Endothelial cell of umbilical vein (primary cell): Measurements from ENCODE around the gene SLC6A6. TPM values are rescaled to one million over a fixed set of nuclear protein-coding genes. Genes with fewer than 3 reads are reported as not detected.

Experiments
- BruUV-seq: library from RNA; stranded (reverse); fragments of 400-500 nt; replicated peaks from 2 replicates; lab custom pipeline; 2021; lab: Mats Ljungman, UMichigan
- CTCF ChIA-PET: fragments of 300-600, 350-600 bp; sonication (Branson Sonifier 250); formaldehyde crosslinking; loops from one replicate; lab custom pipeline; 2021; ENCODE audit warnings: antibody characterized with exemption, inconsistent platforms; lab: Charles Lee
- POLR2A ChIA-PET: fragments of 300-600, 350-600 bp; sonication (Branson Sonifier 250); formaldehyde crosslinking; loops from one replicate; lab custom pipeline; 2021; ENCODE audit warnings: antibody characterized with exemption, inconsistent platforms; lab: Charles Lee
- DNase-seq: peaks from one replicate; pipeline ENCODE4 v3.0.0-alpha.2; 2011; ENCODE audit warnings: low read depth, low spot score
- FAIRE-seq: peaks from 2 replicates; lab custom pipeline; 2011; peaks lifted over from hg19 to GRCh38; lab: Jason Lieb, UNC
- H2AFZ ChIP-seq: 2 replicates; pipeline ENCODE4 v1.6.0; 2012; ENCODE audit warnings: low read depth, low read length, control low read depth, inconsistent platforms
- H3K27ac ChIP-seq: 2 replicates; pipeline ENCODE4 v1.5.1; 2011; ENCODE audit warnings: low read depth, mild to moderate bottlenecking, control low read depth, low read length, moderate library complexity; ENCODE audit not compliant: insufficient read depth
- H3K27me3 ChIP-seq, 2 experiments: 2 replicates each; pipeline versions ENCODE4 v1.6.0 to v1.6.1; 2011; ENCODE audit warnings: low read length in 2 of 2, mixed read lengths in 1 of 2; ENCODE audit not compliant: control insufficient read depth in 2 of 2, insufficient read depth in 2 of 2
- H3K36me3 ChIP-seq, 2 experiments: 2 replicates in 1 of 2; 3 replicates in 1 of 2; pipeline ENCODE4 v1.5.1; 2011; ENCODE audit warnings: low read length in 2 of 2, mild to moderate bottlenecking in 1 of 2, moderate library complexity in 1 of 2; ENCODE audit not compliant: control insufficient read depth in 2 of 2, insufficient read depth in 2 of 2; ENCODE audit errors: extremely low read depth in 1 of 2
- H3K4me1 ChIP-seq: 3 replicates; pipeline ENCODE4 v1.5.1; 2011; ENCODE audit warnings: mild to moderate bottlenecking, low read length; ENCODE audit not compliant: control insufficient read depth, insufficient read depth; ENCODE audit errors: extremely low read depth
- H3K4me2 ChIP-seq: 2 replicates; pipeline ENCODE4 v1.6.1; 2011; ENCODE audit warnings: low read length, control low read depth, mixed read lengths; ENCODE audit not compliant: insufficient read depth
- H3K4me3 ChIP-seq, 3 experiments: fragments of 200-600 bp in 1 of 3; sonication (generic), shearing (Covaris generic) in 1 of 3; replicated peaks in 1 of 3; 2 replicates each; pipeline ENCODE4 v1.5.1; 2011 to 2016; ENCODE audit warnings: control low read depth in 3 of 3, low read length in 3 of 3, mild to moderate bottlenecking in 2 of 3, inconsistent platforms in 1 of 3, low read depth in 1 of 3, moderate library complexity in 1 of 3; ENCODE audit not compliant: insufficient read depth in 1 of 3
- H3K79me2 ChIP-seq: 2 replicates; pipeline ENCODE4 v1.6.0; 2012; ENCODE audit warnings: low read length, inconsistent platforms; ENCODE audit not compliant: control insufficient read depth, insufficient read depth
- H3K9ac ChIP-seq: replicated peaks from 2 replicates; pipeline ENCODE3; 2011; ENCODE audit warnings: low read length, control low read depth; ENCODE audit not compliant: insufficient read depth; ENCODE audit errors: extremely low read depth
- H3K9me1 ChIP-seq: replicated peaks from 3 replicates; pipeline ENCODE4 v1.6.0; 2011; ENCODE audit warnings: mild to moderate bottlenecking, low read length; ENCODE audit not compliant: control insufficient read depth, insufficient read depth; ENCODE audit errors: extremely low read depth
- H3K9me3 ChIP-seq: replicated peaks from 2 replicates; pipeline ENCODE4 v1.5.1; 2012; ENCODE audit warnings: low read length, inconsistent platforms; ENCODE audit not compliant: control insufficient read depth, insufficient read depth
- H4K20me1 ChIP-seq: replicated peaks from 2 replicates; pipeline ENCODE3; 2011; ENCODE audit warnings: mild to moderate bottlenecking, low read length; ENCODE audit not compliant: control insufficient read depth, insufficient read depth; ENCODE audit errors: extremely low read depth
- CTCF ChIP-seq, 2 donors: IDR thresholded peaks; 1 replicate in 1 of 2; 2 replicates in 1 of 2; pipeline ENCODE4 v1.5.1; 2011; ENCODE audit warnings: low read length in 2 of 2, mild to moderate bottlenecking in 2 of 2, moderate library complexity in 2 of 2, control low read depth in 1 of 2, inconsistent platforms in 1 of 2, low read depth in 1 of 2; ENCODE audit not compliant: insufficient read depth in 1 of 2; ENCODE audit errors: extremely low read depth in 1 of 2
- EZH2 ChIP-seq: IDR thresholded peaks from 2 replicates; pipeline ENCODE4 v1.6.1; 2012; ENCODE audit warnings: borderline replicate concordance, low read depth, mild to moderate bottlenecking, moderate library complexity, low read length, inconsistent platforms; ENCODE audit not compliant: severe bottlenecking
- FOS ChIP-seq: IDR thresholded peaks from 2 replicates; pipeline ENCODE4 v1.6.1; 2011; ENCODE audit warnings: mild to moderate bottlenecking, low read length, moderate library complexity, borderline replicate concordance; ENCODE audit not compliant: insufficient read depth
- GATA2 ChIP-seq: IDR thresholded peaks from 2 replicates; pipeline ENCODE4 v1.7.0; 2011; ENCODE audit warnings: low read depth, mild to moderate bottlenecking, moderate library complexity, mixed read lengths, low read length; ENCODE audit not compliant: insufficient read length, insufficient read depth
- JUN ChIP-seq: IDR thresholded peaks from 2 replicates; pipeline ENCODE4 v1.6.1; 2011; ENCODE audit warnings: borderline replicate concordance, low read depth; ENCODE audit not compliant: insufficient read length, insufficient read depth
- MAX ChIP-seq: IDR thresholded peaks from 2 replicates; pipeline ENCODE4 v1.6.1; 2011; ENCODE audit not compliant: insufficient read depth, insufficient read length
- MYC ChIP-seq: IDR thresholded peaks from one replicate; pipeline ENCODE4 v1.6.1; 2011; ENCODE audit warnings: mild to moderate bottlenecking, low read depth, low read length
- POLR2A ChIP-seq: IDR thresholded peaks from 2 replicates; pipeline ENCODE4 v1.6.1; 2012; ENCODE audit warnings: low read depth, mild to moderate bottlenecking, control low read depth, low read length
- POLR2AphosphoS5 ChIP-seq: IDR thresholded peaks from 2 replicates; pipeline ENCODE4 v1.6.1; 2012; ENCODE audit warnings: low read depth, mild to moderate bottlenecking, control low read depth, low read length, moderate library complexity; ENCODE audit not compliant: insufficient read depth
- dilution Hi-C: fragments of 300-500 bp; cut with MboI; formaldehyde crosslinking; loops from one replicate; pipeline ENCODE4 v1.15.0; 2019; ENCODE audit warnings: low sequenced_read_pairs; ENCODE audit not compliant: extremely low pct_ligation_motif_present
- intact Hi-C: fragments of 100-400 bp; cut with micrococcal nuclease; formaldehyde crosslinking; loops from one replicate; pipeline ENCODE4 v1.10.0; 2022
- polyA plus RNA-seq, 4 experiments: library from polyadenylated mRNA; depleted of rRNA in 3 of 4; stranded (reverse) in 3 of 4; unstranded in 1 of 4; fragments of >200 nt; gene quantifications; 2 replicates each; pipeline versions ENCODE4 v1.2.1 to v1.2.3, GENCODE V29; 2011 to 2012; ENCODE audit warnings: missing spikeins in 1 of 4
- small RNA-seq: library from RNA; depleted of rRNA; stranded (forward); fragments of <200 nt; gene quantifications from one replicate; pipeline ENCODE3, GENCODE V24; 2012; ENCODE audit warnings: low replicate concordance, low read depth; ENCODE audit not compliant: insufficient read depth, insufficient read length
- total RNA-seq: library from RNA; stranded (reverse); gene quantifications from 2 replicates; pipeline ENCODE4 v1.2.3, GENCODE V29; 2021

Gene SLC6A6
- total and polyA plus RNA-seq, 2 donors (not counting 3 experiments of a cell fraction or from before 2014, with no cell fraction given) = 25.7 to 38.0 TPM

- DNase-seq (no peak), FAIRE-seq (no peak)
- H4K20me1 ChIP-seq = no peaks in the 10 kb centered on the region
- BruUV-seq = no TSS peak
- ChIA-PET POLR2A (no interaction called here), CTCF (interaction anchor here (0.9 to 2.5 kb wide), 8 partner anchors 10 to 335 kb away, joined by 3 to 10 read pairs (median 3); no protein-coding TSS in a partner anchor)
- H3K9me1 ChIP-seq = no peaks in the 10 kb centered on the region
- TF ChIP-seq POLR2A (no peak), MAX (no peak), CTCF (IDR thresholded peaks at IDR 0.05; ENCODE audit: extremely low read depth in 1 of 2, insufficient read depth in 1 of 2, low read depth in 1 of 2, low read length in 2 of 2) (no peak), MYC (no peak), EZH2 (no peak), GATA2 (no peak), JUN (no peak), FOS (no peak), POLR2AphosphoS5 (no peak)
- H3K4me3 ChIP-seq = no peak overlapping the region
- H3K4me2 ChIP-seq = no peak overlapping the region
- H3K4me1 ChIP-seq = no peaks in the 10 kb centered on the region
- H2AFZ ChIP-seq = no peak overlapping the region
- intact Hi-C loops = no loop called here
- no peaks in the 10 kb centered on the region for H3K79me2 ChIP-seq
- H3K27ac ChIP-seq = no peak overlapping the region
- no peaks in the 10 kb centered on the region for H3K36me3 ChIP-seq
- H3K27me3 ChIP-seq = no peaks in the 10 kb centered on the region
- no peak overlapping the region for H3K9ac ChIP-seq
- dilution Hi-C loops = no loop called here
- no peaks in the 10 kb centered on the region for H3K9me3 ChIP-seq
Observed at GRCh38 chr3:14538451-14539088, 136.2 kb downstream of the SLC6A6 start.

Small RNAs within 50 kb of the gene (small RNA-seq; reads per million reads assigned to genes)
- gene RNA5SP124 = not detected
- not detected for gene RNU6-905P

Other genes starting within 250 kb of the SLC6A6 start
- 36.7 and 36.8 TPM in 2 replicates for gene XPC, start 224.0 kb upstream of the SLC6A6 start, total RNA-seq
- gene XPC, start 224.0 kb upstream of the SLC6A6 start, polyA plus RNA-seq = 9.0 and 11.9 TPM in 2 replicates
- gene LSM3, start 223.8 kb upstream of the SLC6A6 start, total RNA-seq = 13.0 and 13.6 TPM in 2 replicates
- gene LSM3, start 223.8 kb upstream of the SLC6A6 start, polyA plus RNA-seq = 2.5 and 4.4 TPM in 2 replicates
- gene GRIP2, start 137.7 kb downstream of the SLC6A6 start, total RNA-seq = not detected in 2 replicates
- not detected in 2 replicates for gene GRIP2, start 137.7 kb downstream of the SLC6A6 start, polyA plus RNA-seq
- gene CCDC174, start 249.2 kb downstream of the SLC6A6 start, total RNA-seq = 15.1 and 16.6 TPM in 2 replicates
- 4.7 and 5.0 TPM in 2 replicates for gene CCDC174, start 249.2 kb downstream of the SLC6A6 start, polyA plus RNA-seq